Measurements from ENCODE around the gene FKBP10.

The FKBP10 gene

GRCh38 chr17:41871789-41872188 is 59.0 kb downstream of the FKBP10 start:
- TF ChIP-seq, protein P1, sequence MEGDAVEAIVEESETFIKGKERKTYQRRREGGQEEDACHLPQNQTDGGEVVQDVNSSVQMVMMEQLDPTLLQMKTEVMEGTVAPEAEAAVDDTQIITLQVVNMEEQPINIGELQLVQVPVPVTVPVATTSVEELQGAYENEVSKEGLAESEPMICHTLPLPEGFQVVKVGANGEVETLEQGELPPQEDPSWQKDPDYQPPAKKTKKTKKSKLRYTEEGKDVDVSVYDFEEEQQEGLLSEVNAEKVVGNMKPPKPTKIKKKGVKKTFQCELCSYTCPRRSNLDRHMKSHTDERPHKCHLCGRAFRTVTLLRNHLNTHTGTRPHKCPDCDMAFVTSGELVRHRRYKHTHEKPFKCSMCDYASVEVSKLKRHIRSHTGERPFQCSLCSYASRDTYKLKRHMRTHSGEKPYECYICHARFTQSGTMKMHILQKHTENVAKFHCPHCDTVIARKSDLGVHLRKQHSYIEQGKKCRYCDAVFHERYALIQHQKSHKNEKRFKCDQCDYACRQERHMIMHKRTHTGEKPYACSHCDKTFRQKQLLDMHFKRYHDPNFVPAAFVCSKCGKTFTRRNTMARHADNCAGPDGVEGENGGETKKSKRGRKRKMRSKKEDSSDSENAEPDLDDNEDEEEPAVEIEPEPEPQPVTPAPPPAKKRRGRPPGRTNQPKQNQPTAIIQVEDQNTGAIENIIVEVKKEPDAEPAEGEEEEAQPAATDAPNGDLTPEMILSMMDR (IDR thresholded peaks at IDR 0.05; ENCODE audit: low read depth, low read length), result no peak
- Histone ChIP-seq H3K4me3 (ENCODE audit: low read depth, low read length) (no peak overlapping the region), H3K36me3 (peaks cover 94% of the 10 kb centered on the region)

More at GRCh38 chr17:41871789-41872188, 59.0 kb downstream of the FKBP10 start:
- Histone ChIP-seq H3K9me3 (ENCODE audit: severe bottlenecking) (no peaks in the 10 kb centered on the region), H3K27me3 (ENCODE audit: insufficient read depth, low read depth, severe bottlenecking) (no peaks in the 10 kb centered on the region), H3K27ac (no peak overlapping the region)
- no peak for DNase-seq
